Activated T-cell treated with anti-CD3 and anti-CD28 coated beads, Interleukin-2, amount 50 U/mL, for 4 hours (primary cell): ENCODE results near the gene TRPC4. TPM values are rescaled to one million over a fixed set of nuclear protein-coding genes. Genes with fewer than 3 reads are reported as not detected.

Source experiments
- ATAC-seq, 2 donors: fragments of 200-7000 bp; cut with Tn5 transposase; one replicate each; pipeline ENCODE4 v1.10.0; 2021
- DNase-seq: peaks from one replicate; pipeline ENCODE4 v3.0.0-alpha.2; 2020
- H3K27me3 Mint-ChIP-seq: one replicate; pipeline ENCODE4 v1.8.0; 2021; ENCODE audit warnings: low read depth, mixed read lengths
- H3K36me3 Mint-ChIP-seq: one replicate; pipeline ENCODE4 v1.8.0; 2022; ENCODE audit warnings: mixed read lengths; ENCODE audit not compliant: insufficient read depth
- H3K4me1 Mint-ChIP-seq: one replicate; pipeline ENCODE4 v1.8.0; 2021; ENCODE audit warnings: low read depth, mixed read lengths
- H3K4me3 Mint-ChIP-seq: one replicate; pipeline ENCODE4 v1.8.0; 2021; ENCODE audit warnings: mild to moderate bottlenecking, moderate library complexity, mixed read lengths
- H3K9me3 Mint-ChIP-seq: one replicate; pipeline ENCODE4 v1.8.0; 2021; ENCODE audit warnings: mixed read lengths
- total RNA-seq, 3 donors: library from RNA; stranded (reverse); gene quantifications; one replicate each; pipeline ENCODE4 v1.2.1, GENCODE V29; 2021

Gene TRPC4
- total RNA-seq, 3 donors from 2014 or later = not detected

DNA sequence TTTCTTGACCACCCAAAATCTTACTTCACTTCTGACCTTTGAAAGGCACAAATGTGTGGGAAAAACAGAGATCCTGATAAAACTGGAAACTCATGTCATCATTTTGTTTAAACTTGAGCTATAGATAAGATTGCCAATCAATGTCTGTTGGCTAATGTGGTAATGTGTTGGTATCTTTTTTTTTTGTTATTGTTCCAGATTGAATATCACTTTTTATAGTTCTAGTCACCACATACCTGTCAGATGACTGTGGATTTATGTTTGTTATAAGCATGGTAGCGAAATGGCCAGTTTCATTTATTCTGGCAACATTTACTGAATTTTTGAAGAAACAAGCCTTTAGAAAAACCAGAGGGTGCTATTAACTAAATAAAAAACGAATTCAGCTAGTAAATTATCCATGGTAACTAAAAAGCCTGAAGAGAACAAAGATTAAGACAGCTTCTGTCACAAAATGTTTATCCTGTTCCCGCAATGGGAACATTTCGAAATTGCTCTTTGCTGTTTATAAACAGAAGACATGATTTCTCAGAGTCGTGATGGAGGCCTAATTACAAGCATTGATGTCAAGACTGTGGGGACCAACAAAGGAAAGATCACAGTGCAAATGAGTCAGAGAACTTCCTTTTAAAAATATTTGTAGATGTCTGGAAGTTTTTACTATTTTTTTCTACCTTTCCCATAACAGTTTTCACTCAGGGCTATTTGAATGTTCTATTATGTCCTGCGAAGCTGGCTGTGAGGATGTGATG is 188.1 kb downstream of the TRPC4 start:
- ATAC-seq (no peak), DNase-seq (no peak)
- Mint-ChIP-seq H3K9me3 (no peaks in the 10 kb centered on the region), H3K4me1 (no peaks in the 10 kb centered on the region), H3K36me3 (no peaks in the 10 kb centered on the region), H3K27me3 (no peaks in the 10 kb centered on the region), H3K4me3 (no peak overlapping the region)

DNA sequence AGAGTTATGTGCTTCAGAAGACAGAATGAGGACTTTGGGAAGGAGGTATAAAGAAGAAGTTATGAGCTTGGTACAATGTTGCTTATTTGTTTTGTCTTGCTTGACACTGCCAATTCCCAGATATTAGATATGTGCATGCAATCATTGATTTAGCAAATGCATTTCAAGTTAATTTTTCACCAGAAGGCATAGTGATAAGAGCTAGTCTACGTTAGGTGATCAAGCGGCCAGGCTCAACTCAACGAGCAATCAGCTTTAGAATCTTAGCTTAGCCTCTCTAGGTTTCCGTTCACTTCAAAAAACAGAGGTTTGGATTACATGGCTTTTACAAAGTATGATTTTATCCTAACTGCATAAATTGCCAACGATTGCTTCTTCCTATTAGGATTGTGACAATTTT is 189.4 kb downstream of the TRPC4 start:
- no peak for DNase-seq
- Mint-ChIP-seq H3K27me3 (no peaks in the 10 kb centered on the region), H3K4me3 (no peak overlapping the region), H3K9me3 (no peaks in the 10 kb centered on the region), H3K4me1 (no peaks in the 10 kb centered on the region), H3K36me3 (no peaks in the 10 kb centered on the region)
- ATAC-seq = no peak

DNA sequence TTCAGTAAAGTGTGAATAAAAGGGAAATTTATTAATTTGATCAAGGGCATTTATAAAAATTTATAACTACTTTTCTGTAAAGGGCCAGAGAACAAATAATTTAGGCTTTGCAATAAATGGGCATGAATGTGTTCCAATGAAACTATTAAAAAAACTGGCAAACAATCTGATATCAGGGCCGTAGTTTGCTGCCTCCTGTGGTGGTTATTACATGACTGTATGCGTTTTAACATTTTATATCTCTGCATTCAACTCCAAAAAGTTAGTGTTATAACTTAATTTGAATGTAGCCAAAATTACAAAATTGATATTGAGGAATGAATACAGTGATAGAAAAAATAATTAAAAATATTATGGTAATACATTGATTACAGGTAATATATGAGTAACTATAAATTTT is 190.5 kb downstream of the TRPC4 start:
- no peak overlapping the region for H3K4me3 Mint-ChIP-seq
- ATAC-seq (no peak), DNase-seq (no peak)
- H3K27me3 Mint-ChIP-seq = no peaks in the 10 kb centered on the region
- no peaks in the 10 kb centered on the region for H3K36me3 Mint-ChIP-seq
- no peaks in the 10 kb centered on the region for H3K9me3 Mint-ChIP-seq
- no peaks in the 10 kb centered on the region for H3K4me1 Mint-ChIP-seq

DNA sequence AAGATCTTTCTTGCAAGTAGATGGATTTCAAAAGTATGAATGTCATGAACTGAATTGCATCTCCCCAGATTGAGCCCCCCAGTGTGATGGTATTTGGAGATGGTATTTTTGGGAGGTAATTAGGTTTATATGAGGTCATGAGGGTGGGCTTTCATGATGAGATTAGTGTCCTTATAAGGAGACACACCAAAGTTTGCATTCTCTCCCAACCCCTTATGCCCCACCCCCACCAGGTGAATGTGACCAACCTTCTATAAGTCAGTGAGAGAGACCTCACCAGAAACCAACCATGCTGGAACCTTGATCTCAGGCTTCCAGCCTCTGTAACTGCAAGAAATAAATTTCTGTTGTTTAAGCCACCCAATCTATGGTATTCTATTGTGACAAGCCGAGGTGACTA is 199.7 kb downstream of the TRPC4 start:
- Mint-ChIP-seq H3K36me3 (no peaks in the 10 kb centered on the region), H3K4me3 (no peak overlapping the region), H3K27me3 (no peaks in the 10 kb centered on the region), H3K9me3 (peaks cover 7% of the 10 kb centered on the region), H3K4me1 (no peaks in the 10 kb centered on the region)
- no peak for DNase-seq
- ATAC-seq = no peak

DNA sequence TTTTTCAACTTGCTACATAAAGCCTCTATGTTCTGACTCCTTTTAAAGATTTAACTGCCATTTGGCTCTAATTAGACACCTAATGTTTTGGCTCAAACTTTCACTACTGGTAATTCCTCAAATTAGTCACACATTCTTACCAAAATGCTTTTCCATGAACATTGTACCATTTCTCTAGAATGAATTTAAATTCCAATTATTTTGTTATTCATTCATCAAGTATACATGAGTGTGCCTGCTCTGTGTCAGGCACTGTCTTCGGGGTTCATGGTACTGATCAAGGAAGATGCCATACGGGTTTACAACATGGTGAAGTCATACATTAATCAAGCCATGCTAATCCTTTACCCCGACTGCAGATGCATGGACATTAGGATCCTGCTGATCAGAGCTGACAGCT is 201.9 kb downstream of the TRPC4 start:
- H3K4me3 Mint-ChIP-seq = no peak overlapping the region
- no peaks in the 10 kb centered on the region for H3K36me3 Mint-ChIP-seq
- H3K27me3 Mint-ChIP-seq = no peaks in the 10 kb centered on the region

DNA sequence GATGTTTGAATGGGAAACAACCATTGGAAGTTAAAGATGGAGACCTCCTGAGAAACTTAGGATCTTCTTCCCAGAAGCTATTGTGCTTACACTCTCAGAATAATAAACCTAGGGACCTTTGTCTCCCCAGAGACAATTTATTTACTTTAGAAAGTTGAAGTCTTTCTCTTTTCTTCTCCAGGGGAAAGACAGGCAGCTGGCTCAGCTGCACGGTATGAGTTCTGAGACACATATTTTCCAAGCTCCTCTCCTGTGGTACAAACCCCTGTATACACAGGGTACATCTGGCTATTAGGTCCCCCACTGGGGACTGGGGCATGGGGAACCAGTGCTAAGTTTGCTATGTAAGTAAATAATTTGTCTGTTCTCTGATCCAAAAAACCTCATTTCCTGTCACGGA is 203.5 kb downstream of the TRPC4 start:
- H3K4me3 Mint-ChIP-seq = no peak overlapping the region
- H3K9me3 Mint-ChIP-seq = peaks cover 7% of the 10 kb centered on the region
- H3K36me3 Mint-ChIP-seq = no peaks in the 10 kb centered on the region
- DNase-seq = no peak
- no peak for ATAC-seq
- no peaks in the 10 kb centered on the region for H3K27me3 Mint-ChIP-seq
- H3K4me1 Mint-ChIP-seq = no peaks in the 10 kb centered on the region

More for the DNA sequence above, 201.9 kb downstream of the TRPC4 start:
- DNase-seq (no peak), ATAC-seq (no peak)
- Mint-ChIP-seq H3K9me3 (peaks cover 7% of the 10 kb centered on the region), H3K4me1 (no peaks in the 10 kb centered on the region)

DNA sequence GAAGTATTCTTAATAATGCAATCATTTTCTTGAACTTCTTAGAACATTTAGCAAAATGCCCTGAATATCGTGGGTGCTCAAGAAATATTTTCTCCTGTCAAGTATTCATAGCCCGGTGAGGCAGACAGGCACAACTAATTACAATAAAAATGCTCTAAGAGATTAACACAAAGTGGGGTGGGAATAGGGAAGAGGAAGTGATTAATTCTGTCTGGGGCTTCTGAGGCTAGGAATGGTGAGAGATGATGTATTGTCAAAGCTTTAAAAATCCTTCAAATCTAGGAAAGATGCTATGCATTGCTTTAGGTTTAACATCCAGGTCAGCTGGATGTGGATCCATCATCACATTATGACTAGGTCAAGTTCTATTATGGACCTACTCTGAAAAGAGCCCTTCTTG is 204.2 kb downstream of the TRPC4 start:
- no peak for DNase-seq
- no peaks in the 10 kb centered on the region for H3K4me1 Mint-ChIP-seq

DNA sequence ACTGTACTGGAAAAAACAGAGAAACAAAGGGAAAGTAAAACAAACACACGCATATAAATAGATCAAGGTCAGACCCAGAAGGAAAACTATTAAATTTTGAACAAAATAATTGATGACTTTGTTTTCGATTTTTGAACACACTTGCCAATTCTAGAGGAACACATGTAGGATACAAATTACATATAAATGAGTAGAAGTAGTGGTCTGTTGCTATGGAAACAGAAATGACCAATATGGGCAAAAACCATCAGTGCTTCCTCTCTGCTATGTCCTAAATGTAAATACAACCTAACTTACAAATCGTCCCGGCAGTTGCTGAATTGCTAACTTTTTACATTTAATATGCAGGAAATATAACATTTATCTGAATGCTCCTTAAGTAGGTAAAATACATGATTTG is 205.8 kb downstream of the TRPC4 start:
- Mint-ChIP-seq H3K4me1 (no peaks in the 10 kb centered on the region), H3K9me3 (peaks cover 7% of the 10 kb centered on the region), H3K4me3 (no peak overlapping the region), H3K27me3 (no peaks in the 10 kb centered on the region), H3K36me3 (no peaks in the 10 kb centered on the region)
- DNase-seq (no peak), ATAC-seq (no peak)

More for the DNA sequence above, 204.2 kb downstream of the TRPC4 start:
- Mint-ChIP-seq H3K4me3 (no peak overlapping the region), H3K36me3 (no peaks in the 10 kb centered on the region), H3K9me3 (peaks cover 7% of the 10 kb centered on the region), H3K27me3 (no peaks in the 10 kb centered on the region)
- ATAC-seq = no peak

DNA sequence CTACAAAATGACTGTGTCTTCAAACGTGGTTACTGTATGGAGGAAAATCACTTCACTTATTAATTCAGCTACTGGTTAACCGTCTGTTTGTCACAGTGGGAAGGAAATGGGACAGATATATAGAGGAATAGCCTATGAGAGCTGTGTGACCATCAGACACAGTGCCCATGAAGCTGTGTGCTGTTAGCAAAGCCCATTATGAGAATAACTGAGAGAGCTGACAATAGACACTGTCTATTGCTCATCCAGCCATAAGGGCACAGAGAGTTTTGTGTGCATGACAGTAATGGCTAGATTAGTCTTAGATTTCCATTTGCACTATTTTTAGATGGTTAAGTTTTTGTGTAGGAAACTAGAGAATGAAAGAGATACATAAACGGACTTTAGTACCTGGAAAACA is 206.9 kb downstream of the TRPC4 start:
- H3K36me3 Mint-ChIP-seq = no peaks in the 10 kb centered on the region
- ATAC-seq (no peak), DNase-seq (no peak)
- no peaks in the 10 kb centered on the region for H3K27me3 Mint-ChIP-seq
- H3K4me3 Mint-ChIP-seq = no peak overlapping the region
- H3K4me1 Mint-ChIP-seq = no peaks in the 10 kb centered on the region
- peaks cover 7% of the 10 kb centered on the region for H3K9me3 Mint-ChIP-seq

DNA sequence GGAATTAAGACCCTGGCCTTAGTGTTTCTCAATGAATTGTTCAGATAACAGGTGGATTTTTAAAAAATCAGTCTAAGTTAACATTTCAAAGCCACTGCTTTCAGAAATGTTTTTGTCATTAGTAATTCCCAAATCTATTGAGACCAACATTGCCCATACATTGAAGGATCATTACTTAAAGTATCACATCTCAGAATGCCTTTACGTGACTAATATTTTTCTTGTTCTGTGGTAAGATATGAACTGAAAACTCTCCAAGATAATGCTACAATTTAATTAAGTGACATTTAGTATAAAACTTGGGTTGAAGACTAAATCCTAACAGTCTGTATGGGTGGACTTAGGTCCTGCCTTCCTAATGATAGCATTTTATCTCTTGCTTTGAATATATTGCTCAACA is 211.6 kb downstream of the TRPC4 start:
- no peak overlapping the region for H3K4me3 Mint-ChIP-seq
- no peaks in the 10 kb centered on the region for H3K4me1 Mint-ChIP-seq
- DNase-seq (no peak), ATAC-seq (no peak)
- H3K27me3 Mint-ChIP-seq = no peaks in the 10 kb centered on the region
- no peaks in the 10 kb centered on the region for H3K9me3 Mint-ChIP-seq
- H3K36me3 Mint-ChIP-seq = no peaks in the 10 kb centered on the region

DNA sequence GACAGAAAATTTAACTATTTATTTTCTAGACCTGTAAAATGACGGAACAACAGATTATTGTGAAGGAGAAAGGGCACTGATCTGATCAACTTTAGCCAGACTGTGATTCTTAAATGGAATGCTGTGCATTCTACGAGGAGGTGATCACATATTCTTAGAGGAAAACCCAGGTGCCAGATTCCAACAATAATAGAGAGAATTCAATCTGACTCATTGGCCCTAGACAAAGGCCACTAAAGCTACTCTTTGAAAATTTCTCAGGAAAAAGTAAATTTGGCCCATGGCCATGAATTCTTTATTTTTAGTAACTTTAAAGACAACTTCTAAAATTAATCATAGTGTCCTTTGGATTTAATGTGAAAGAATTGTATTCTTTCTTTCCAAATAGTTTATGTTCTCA is 212.4 kb downstream of the TRPC4 start:
- no peaks in the 10 kb centered on the region for H3K4me1 Mint-ChIP-seq
- H3K4me3 Mint-ChIP-seq = no peak overlapping the region
- DNase-seq (no peak), ATAC-seq (no peak)
- no peaks in the 10 kb centered on the region for H3K27me3 Mint-ChIP-seq
- no peaks in the 10 kb centered on the region for H3K9me3 Mint-ChIP-seq
- no peaks in the 10 kb centered on the region for H3K36me3 Mint-ChIP-seq

DNA sequence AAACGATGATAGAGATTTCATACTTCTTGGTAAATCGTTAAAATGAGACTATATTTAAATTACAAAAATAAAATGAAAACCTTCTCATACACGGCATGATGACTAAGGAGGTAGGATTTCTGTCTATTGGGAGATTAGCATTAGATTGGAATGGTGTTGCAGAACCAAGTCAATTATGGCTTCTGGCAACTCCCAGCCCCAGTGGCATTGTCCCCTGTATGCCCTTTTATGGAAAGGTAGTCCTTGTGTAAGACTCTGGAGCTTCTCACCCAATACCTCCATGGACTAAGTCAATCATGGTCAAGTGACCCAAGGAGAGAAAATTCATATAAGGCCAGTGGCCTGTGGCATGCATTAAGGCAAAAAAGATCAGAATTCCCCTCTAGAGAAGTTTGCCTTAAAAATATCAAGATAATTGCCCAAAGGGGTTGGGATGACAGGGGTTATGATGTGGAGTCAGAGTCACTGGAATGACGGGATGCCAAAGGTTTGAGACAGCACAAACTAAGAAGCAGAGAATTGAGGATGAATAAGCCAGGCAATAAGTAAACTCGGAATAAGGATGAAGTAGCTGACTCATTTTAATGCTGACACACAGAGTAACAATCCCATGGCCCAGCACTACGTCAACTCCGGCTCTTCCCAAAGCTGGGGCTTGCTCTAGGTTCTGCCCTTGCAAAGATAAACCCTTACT is 213.2 kb downstream of the TRPC4 start:
- no peaks in the 10 kb centered on the region for H3K36me3 Mint-ChIP-seq
- ATAC-seq (no peak), DNase-seq (no peak)
- H3K4me3 Mint-ChIP-seq = no peak overlapping the region
- no peaks in the 10 kb centered on the region for H3K4me1 Mint-ChIP-seq
- H3K27me3 Mint-ChIP-seq = no peaks in the 10 kb centered on the region
- H3K9me3 Mint-ChIP-seq = no peaks in the 10 kb centered on the region

DNA sequence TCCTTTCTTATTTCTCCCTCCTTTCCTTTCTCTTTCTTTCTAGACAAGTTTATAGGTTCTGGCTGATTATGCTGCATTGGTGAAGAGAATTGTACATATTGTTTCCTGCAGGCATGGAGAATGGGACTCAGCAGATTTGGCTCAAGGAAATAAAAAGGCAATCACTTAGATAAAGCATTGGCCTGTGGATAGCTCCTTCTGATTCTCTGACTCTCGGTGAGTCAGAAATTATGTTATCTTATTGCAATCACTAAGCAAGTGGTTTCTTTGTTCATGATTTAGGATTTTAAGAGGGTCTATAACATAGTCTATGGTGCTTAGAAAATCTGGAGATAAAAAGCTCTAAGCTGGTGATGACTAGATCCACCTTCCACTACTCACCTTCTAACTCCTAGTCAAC is 217.0 kb downstream of the TRPC4 start:
- no peaks in the 10 kb centered on the region for H3K36me3 Mint-ChIP-seq
- no peaks in the 10 kb centered on the region for H3K27me3 Mint-ChIP-seq
- H3K4me3 Mint-ChIP-seq = no peak overlapping the region
- ATAC-seq (no peak), DNase-seq (no peak)
- H3K9me3 Mint-ChIP-seq = no peaks in the 10 kb centered on the region
- no peaks in the 10 kb centered on the region for H3K4me1 Mint-ChIP-seq

DNA sequence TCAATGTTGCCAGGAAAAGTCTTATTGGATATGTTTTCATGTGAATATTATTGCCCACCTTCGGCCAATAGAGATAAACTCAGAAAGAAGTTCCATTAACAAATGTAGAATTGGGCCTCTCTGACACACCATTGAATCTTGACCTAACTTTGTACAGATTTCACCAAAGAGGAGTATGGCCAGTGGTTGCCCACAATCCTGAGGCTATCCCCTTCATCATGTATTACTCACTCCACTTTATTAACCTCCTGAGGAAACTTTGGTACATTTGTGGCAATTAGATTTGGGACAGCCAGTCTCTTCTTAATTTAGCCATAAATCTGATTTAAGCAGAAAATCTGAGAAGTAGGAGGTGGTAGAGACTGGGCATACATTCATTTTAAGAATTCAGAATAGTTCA is 217.7 kb downstream of the TRPC4 start:
- Mint-ChIP-seq H3K27me3 (no peaks in the 10 kb centered on the region), H3K9me3 (no peaks in the 10 kb centered on the region), H3K4me1 (no peaks in the 10 kb centered on the region), H3K36me3 (no peaks in the 10 kb centered on the region), H3K4me3 (no peak overlapping the region)
- ATAC-seq (no peak), DNase-seq (no peak)

DNA sequence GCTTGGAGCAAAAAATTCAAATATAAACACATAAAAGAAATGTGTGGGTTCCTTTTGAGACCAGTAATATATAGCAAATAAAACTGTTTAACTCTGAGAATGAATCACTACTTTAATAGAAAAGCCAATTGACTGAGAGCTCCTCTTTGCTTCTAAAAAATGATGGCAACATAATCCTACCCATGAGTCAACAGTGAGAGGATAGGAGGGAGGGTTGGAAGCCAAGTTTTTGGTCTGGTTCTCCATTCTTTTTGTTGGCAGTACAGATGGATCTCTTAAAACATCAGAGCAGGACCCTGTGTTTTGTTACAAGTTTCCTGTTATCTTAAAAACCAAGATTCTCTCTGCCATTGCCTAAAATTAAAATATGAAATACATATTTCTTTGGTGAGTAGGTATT is 221.0 kb downstream of the TRPC4 start:
- no peaks in the 10 kb centered on the region for H3K36me3 Mint-ChIP-seq
- H3K9me3 Mint-ChIP-seq = no peaks in the 10 kb centered on the region
- no peak overlapping the region for H3K4me3 Mint-ChIP-seq
- H3K27me3 Mint-ChIP-seq = no peaks in the 10 kb centered on the region
- H3K4me1 Mint-ChIP-seq = no peaks in the 10 kb centered on the region
- no peak for DNase-seq
- ATAC-seq = no peak
